Measurements from ENCODE around the gene INPP4B.

Gene INPP4B

GRCh38 chr4:142314686-142315085 lies 531.4 kb downstream of the INPP4B start:
- no peak for TF ChIP-seq CTCF (IDR thresholded peaks at IDR 0.05; ENCODE audit: extremely low read depth, missing control alignments)
- DNase-seq (ENCODE audit: low spot score): no peak

- no peak for DNase-seq (ENCODE audit: low spot score)
These were observed 531.9 kb downstream of the INPP4B start for GRCh38 chr4:142314247-142314646.

GRCh38 chr4:142312391-142312790 lies 533.7 kb downstream of the INPP4B start:
- TF ChIP-seq CTCF (IDR thresholded peaks at IDR 0.05; ENCODE audit: extremely low read depth, missing control alignments): no peak
- no peak for DNase-seq (ENCODE audit: low spot score)

More at GRCh38 chr4:142314247-142314646, 531.9 kb downstream of the INPP4B start:
- no peak for TF ChIP-seq CTCF (IDR thresholded peaks at IDR 0.05; ENCODE audit: extremely low read depth, missing control alignments)

GRCh38 chr4:142311916-142312315 lies 534.2 kb downstream of the INPP4B start:
- no peak for DNase-seq (ENCODE audit: low spot score)

GRCh38 chr4:142309772-142310171 lies 536.3 kb downstream of the INPP4B start:
- DNase-seq (ENCODE audit: low spot score): no peak
- no peak for TF ChIP-seq CTCF (IDR thresholded peaks at IDR 0.05; ENCODE audit: extremely low read depth, missing control alignments)

More at GRCh38 chr4:142311916-142312315, 534.2 kb downstream of the INPP4B start:
- TF ChIP-seq CTCF (IDR thresholded peaks at IDR 0.05; ENCODE audit: extremely low read depth, missing control alignments): no peak

GRCh38 chr4:142307857-142308256 lies 538.2 kb downstream of the INPP4B start:
- no peak for TF ChIP-seq CTCF (IDR thresholded peaks at IDR 0.05; ENCODE audit: extremely low read depth, missing control alignments)

GRCh38 chr4:142297313-142297712 lies 548.8 kb downstream of the INPP4B start:
- TF ChIP-seq CTCF (IDR thresholded peaks at IDR 0.05; ENCODE audit: extremely low read depth, missing control alignments): no peak

More at GRCh38 chr4:142307857-142308256, 538.2 kb downstream of the INPP4B start:
- DNase-seq (ENCODE audit: low spot score): no peak

More at GRCh38 chr4:142297313-142297712, 548.8 kb downstream of the INPP4B start:
- DNase-seq (ENCODE audit: low spot score): no peak

Data from GM20000 (cell line).